ENCODE results near the gene IRX6.

IRX6 gene

GRCh38 chr16:55323637-55324271 is at the start of gene IRX6:
IRX6 (plus strand) TSS chr16:55324203; CDS start chr16:55325092, 889 bp downstream.
- peak in 1 of 58 donors; percentile 2 for DNase-seq

GRCh38 chr16:55274391-55274790 is 49.6 kb upstream of the IRX6 start:
- DNase-seq, result no peak

GRCh38 chr16:55275167-55275566 is 48.8 kb upstream of the IRX6 start:
- DNase-seq, result no peak

GRCh38 chr16:55275869-55276268 is 48.1 kb upstream of the IRX6 start:
- no peak for DNase-seq

GRCh38 chr16:55277536-55277935 is 46.5 kb upstream of the IRX6 start:
- DNase-seq, result no peak

GRCh38 chr16:55279598-55279997 is 44.4 kb upstream of the IRX6 start:
- DNase-seq, result no peak

GRCh38 chr16:55280587-55280986 is 43.4 kb upstream of the IRX6 start:
- DNase-seq, result no peak

- no peak for DNase-seq
Observed at GRCh38 chr16:55282441-55282840, 41.6 kb upstream of the IRX6 start.

GRCh38 chr16:55283812-55284717 is 39.9 kb upstream of the IRX6 start:
- DNase-seq, result no peak

- no peak for DNase-seq
Observed at GRCh38 chr16:55284718-55285099, 39.3 kb upstream of the IRX6 start.

GRCh38 chr16:55285586-55285985 is 38.4 kb upstream of the IRX6 start:
- no peak for DNase-seq

- DNase-seq, result no peak
Observed at GRCh38 chr16:55289353-55289752, 34.6 kb upstream of the IRX6 start.

GRCh38 chr16:55291847-55292246 is 32.2 kb upstream of the IRX6 start:
- no peak for DNase-seq

- DNase-seq, result no peak
Observed at GRCh38 chr16:55292491-55292890, 31.5 kb upstream of the IRX6 start.

- DNase-seq, result no peak
Observed at GRCh38 chr16:55294129-55294528, 29.9 kb upstream of the IRX6 start.

GRCh38 chr16:55294931-55295342 is 29.1 kb upstream of the IRX6 start:
- no peak for DNase-seq

- no peak for DNase-seq
Observed at GRCh38 chr16:55297062-55297909, 26.7 kb upstream of the IRX6 start.

- no peak for DNase-seq
Observed at GRCh38 chr16:55297910-55298479, 26.0 kb upstream of the IRX6 start.

GRCh38 chr16:55301385-55302008 is 22.5 kb upstream of the IRX6 start:
- no peak for DNase-seq

- DNase-seq, result no peak
Observed at GRCh38 chr16:55302635-55303034, 21.4 kb upstream of the IRX6 start.

- no peak for DNase-seq
Observed at GRCh38 chr16:55308973-55309372, 15.0 kb upstream of the IRX6 start.
